Measurements from ENCODE around the gene TMEM123.

The TMEM123 gene

GRCh38 chr11:102471474-102471873 is 18.9 kb upstream of the TMEM123 start:
- DNase-seq = no peak

GRCh38 chr11:102470251-102470650 is 17.7 kb upstream of the TMEM123 start:
- no peak for DNase-seq

- DNase-seq = no peak
Observed at GRCh38 chr11:102469196-102469821, 16.7 kb upstream of the TMEM123 start.

- DNase-seq = no peak
Observed at GRCh38 chr11:102468616-102469195, 16.1 kb upstream of the TMEM123 start.

GRCh38 chr11:102467853-102468580 is 15.5 kb upstream of the TMEM123 start:
- DNase-seq = no peak

- no peak for DNase-seq
Observed at GRCh38 chr11:102467080-102467708, 14.6 kb upstream of the TMEM123 start.

- no peak for DNase-seq
Observed at GRCh38 chr11:102465696-102466095, 13.1 kb upstream of the TMEM123 start.

GRCh38 chr11:102464859-102465500 is 12.4 kb upstream of the TMEM123 start:
- no peak for DNase-seq

- no peak for DNase-seq
Observed at GRCh38 chr11:102464037-102464436, 11.5 kb upstream of the TMEM123 start.

- DNase-seq = no peak
Observed at GRCh38 chr11:102462610-102463009, 10.0 kb upstream of the TMEM123 start.

- DNase-seq = no peak
Observed at GRCh38 chr11:102459393-102459792, 6.8 kb upstream of the TMEM123 start.

- no peak for DNase-seq
Observed at GRCh38 chr11:102458548-102458947, 6.0 kb upstream of the TMEM123 start.

- no peak for DNase-seq
Observed at GRCh38 chr11:102457865-102458264, 5.3 kb upstream of the TMEM123 start.

- no peak for DNase-seq
Observed at GRCh38 chr11:102457056-102457677, 4.6 kb upstream of the TMEM123 start.

GRCh38 chr11:102456381-102456780 is 3.8 kb upstream of the TMEM123 start:
- no peak for DNase-seq

GRCh38 chr11:102453921-102454320 is 1.4 kb upstream of the TMEM123 start:
- peak in 1 of 2 experiments; percentile 44 for DNase-seq

- peak in 1 of 2 experiments; percentile 87 for DNase-seq
Observed at GRCh38 chr11:102453302-102453695, 734 bp upstream of the TMEM123 start.

GRCh38 chr11:102451681-102452460 is 694 bp downstream of the TMEM123 start:
- peak; percentile 77 to 91 for DNase-seq

GRCh38 chr11:102451041-102451680 is 1.4 kb downstream of the TMEM123 start:
- peak in 1 of 2 experiments; percentile 54 for DNase-seq

GRCh38 chr11:102449651-102450570 is 2.7 kb downstream of the TMEM123 start:
- DNase-seq = peak in 1 of 2 experiments; percentile 52

Data from NCI-H526 (cell line).